ENCODE results near the gene FAM98C. TPM values are rescaled to one million over a fixed set of nuclear protein-coding genes. Genes with fewer than 3 reads are reported as not detected.

The FAM98C gene
- polyA plus RNA-seq, 1 of the 3 experiments (the other 2 are of a cell fraction) = 26.7 TPM

DNA sequence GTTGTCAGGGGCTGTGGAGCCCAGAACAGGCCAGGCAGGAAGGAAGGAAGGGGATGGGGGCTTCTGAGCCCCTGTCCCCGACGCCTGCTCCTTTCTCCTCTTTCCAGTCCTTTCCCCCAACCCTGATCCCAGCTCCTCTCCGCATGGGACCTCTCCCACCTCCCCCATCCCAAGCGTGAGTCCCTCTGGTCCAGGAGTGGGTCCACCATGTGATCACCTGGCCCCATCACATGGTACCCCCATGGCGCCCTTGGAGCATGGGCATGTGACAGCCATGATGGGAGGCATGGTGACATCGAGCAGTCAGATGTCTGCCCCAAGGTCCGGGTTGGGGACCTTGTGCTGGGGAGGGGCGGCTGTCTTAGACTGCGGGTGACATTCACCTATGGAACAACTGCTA lies 39.8 kb downstream of the FAM98C start:
- Histone ChIP-seq H3F3A (replicated peaks; ENCODE audit: insufficient read depth) (no peaks in the 10 kb centered on the region), H3K4me2 (no peak overlapping the region), H3K27me3 (ENCODE audit: insufficient read depth) (no peaks in the 10 kb centered on the region), H3K36me3 (replicated peaks in 1 of 2; ENCODE audit: control insufficient read depth in 1 of 2, insufficient read depth in 2 of 2, low read length in 1 of 2) (no peaks in the 10 kb centered on the region), H3K79me2 (ENCODE audit: insufficient read depth) (no peaks in the 10 kb centered on the region), H3K9ac (no peak overlapping the region), H2AFZ (ENCODE audit: low read depth) (no peak overlapping the region), H3K9me3 (no peaks in the 10 kb centered on the region), H3K27ac (ENCODE audit: low read depth in 2 of 2, low read length in 1 of 2) (no peak overlapping the region), H3K4me1 (ENCODE audit: control insufficient read depth in 1 of 2, insufficient read depth in 2 of 2, low read depth in 1 of 2, low read length in 1 of 2) (no peaks in the 10 kb centered on the region), H3K9me2 (no peaks in the 10 kb centered on the region), H3K4me3 (ENCODE audit: low read depth in 2 of 2, low read length in 1 of 2) (no peak overlapping the region), H4K20me1 (ENCODE audit: insufficient read depth) (no peaks in the 10 kb centered on the region)
- ChIA-PET CTCF (no interaction called here), POLR2A (no interaction called here)
- 76% methylated on average over 9 of the region's 9 CpGs for WGBS (ENCODE audit: low lambda C conversion rate)
- TF ChIP-seq, protein P1, sequence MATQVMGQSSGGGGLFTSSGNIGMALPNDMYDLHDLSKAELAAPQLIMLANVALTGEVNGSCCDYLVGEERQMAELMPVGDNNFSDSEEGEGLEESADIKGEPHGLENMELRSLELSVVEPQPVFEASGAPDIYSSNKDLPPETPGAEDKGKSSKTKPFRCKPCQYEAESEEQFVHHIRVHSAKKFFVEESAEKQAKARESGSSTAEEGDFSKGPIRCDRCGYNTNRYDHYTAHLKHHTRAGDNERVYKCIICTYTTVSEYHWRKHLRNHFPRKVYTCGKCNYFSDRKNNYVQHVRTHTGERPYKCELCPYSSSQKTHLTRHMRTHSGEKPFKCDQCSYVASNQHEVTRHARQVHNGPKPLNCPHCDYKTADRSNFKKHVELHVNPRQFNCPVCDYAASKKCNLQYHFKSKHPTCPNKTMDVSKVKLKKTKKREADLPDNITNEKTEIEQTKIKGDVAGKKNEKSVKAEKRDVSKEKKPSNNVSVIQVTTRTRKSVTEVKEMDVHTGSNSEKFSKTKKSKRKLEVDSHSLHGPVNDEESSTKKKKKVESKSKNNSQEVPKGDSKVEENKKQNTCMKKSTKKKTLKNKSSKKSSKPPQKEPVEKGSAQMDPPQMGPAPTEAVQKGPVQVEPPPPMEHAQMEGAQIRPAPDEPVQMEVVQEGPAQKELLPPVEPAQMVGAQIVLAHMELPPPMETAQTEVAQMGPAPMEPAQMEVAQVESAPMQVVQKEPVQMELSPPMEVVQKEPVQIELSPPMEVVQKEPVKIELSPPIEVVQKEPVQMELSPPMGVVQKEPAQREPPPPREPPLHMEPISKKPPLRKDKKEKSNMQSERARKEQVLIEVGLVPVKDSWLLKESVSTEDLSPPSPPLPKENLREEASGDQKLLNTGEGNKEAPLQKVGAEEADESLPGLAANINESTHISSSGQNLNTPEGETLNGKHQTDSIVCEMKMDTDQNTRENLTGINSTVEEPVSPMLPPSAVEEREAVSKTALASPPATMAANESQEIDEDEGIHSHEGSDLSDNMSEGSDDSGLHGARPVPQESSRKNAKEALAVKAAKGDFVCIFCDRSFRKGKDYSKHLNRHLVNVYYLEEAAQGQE (IDR thresholded peaks at IDR 0.05; ENCODE audit: low read depth, low read length) = no peak
- TF ChIP-seq NFIC (IDR thresholded peaks at IDR 0.05; ENCODE audit: borderline replicate concordance) = no peak
- no peak for TF ChIP-seq GATA2 (CRISPR knock-in tag; IDR thresholded peaks at IDR 0.05)
- no peak for TF ChIP-seq MEF2A (IDR thresholded peaks at IDR 0.05; ENCODE audit: borderline replicate concordance, low read depth)
- TF ChIP-seq RAD21 (IDR thresholded peaks at IDR 0.05; ENCODE audit: low read length) = no peak
- no peak for TF ChIP-seq RXRA (IDR thresholded peaks at IDR 0.05; ENCODE audit: borderline replicate concordance, low read depth)
- no peak for TF ChIP-seq MXI1 (IDR thresholded peaks at IDR 0.05; ENCODE audit: low read depth, low read length)
- TF ChIP-seq POLR2AphosphoS5 (IDR thresholded peaks at IDR 0.05; ENCODE audit: low read depth, low read length) = no peak
- no peak for TF ChIP-seq TAF1 (IDR thresholded peaks at IDR 0.05; ENCODE audit: borderline replicate concordance, low read depth, low read length)
- TF ChIP-seq, protein P2, sequence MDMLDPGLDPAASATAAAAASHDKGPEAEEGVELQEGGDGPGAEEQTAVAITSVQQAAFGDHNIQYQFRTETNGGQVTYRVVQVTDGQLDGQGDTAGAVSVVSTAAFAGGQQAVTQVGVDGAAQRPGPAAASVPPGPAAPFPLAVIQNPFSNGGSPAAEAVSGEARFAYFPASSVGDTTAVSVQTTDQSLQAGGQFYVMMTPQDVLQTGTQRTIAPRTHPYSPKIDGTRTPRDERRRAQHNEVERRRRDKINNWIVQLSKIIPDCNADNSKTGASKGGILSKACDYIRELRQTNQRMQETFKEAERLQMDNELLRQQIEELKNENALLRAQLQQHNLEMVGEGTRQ (IDR thresholded peaks at IDR 0.05; ENCODE audit: borderline replicate concordance, low read depth, low read length) = no peak
- no peak for TF ChIP-seq ELF1 (IDR thresholded peaks at IDR 0.05)
- no peak for TF ChIP-seq CHD2 (IDR thresholded peaks at IDR 0.05; ENCODE audit: low read length, partially characterized antibody)
- TF ChIP-seq FOSL2 (IDR thresholded peaks at IDR 0.05; ENCODE audit: borderline replicate concordance, low read depth) = no peak
- no peak for TF ChIP-seq TEAD4 (IDR thresholded peaks at IDR 0.05; ENCODE audit: borderline replicate concordance, insufficient read depth)
- no peak for TF ChIP-seq FOXM1 (IDR thresholded peaks at IDR 0.05; ENCODE audit: low read depth)
- no peak for TF ChIP-seq SMC3 (IDR thresholded peaks at IDR 0.05; ENCODE audit: low read depth, low read length)
- TF ChIP-seq NRF1 (IDR thresholded peaks at IDR 0.05; ENCODE audit: low read depth, low read length) = no peak
- no peak for TF ChIP-seq CTCF (IDR thresholded peaks at IDR 0.05)
- TF ChIP-seq EZH2phosphoT487 (IDR thresholded peaks at IDR 0.05; ENCODE audit: borderline replicate concordance, low read depth) = no peak
- no peak for DNase-seq
